ENCODE measurements around the gene GTF3C6. TPM values are rescaled to one million over a fixed set of nuclear protein-coding genes. Genes with fewer than 3 reads are reported as not detected.
"Not testable (repeated sequence)": the region's sequence is repeated elsewhere in the genome, so short reads cannot be mapped to it uniquely, and the experiment has no call there.

The GTF3C6 gene
- total RNA-seq, 2 experiments from 2014 or later, result 93.9 to 99.8 TPM

DNA sequence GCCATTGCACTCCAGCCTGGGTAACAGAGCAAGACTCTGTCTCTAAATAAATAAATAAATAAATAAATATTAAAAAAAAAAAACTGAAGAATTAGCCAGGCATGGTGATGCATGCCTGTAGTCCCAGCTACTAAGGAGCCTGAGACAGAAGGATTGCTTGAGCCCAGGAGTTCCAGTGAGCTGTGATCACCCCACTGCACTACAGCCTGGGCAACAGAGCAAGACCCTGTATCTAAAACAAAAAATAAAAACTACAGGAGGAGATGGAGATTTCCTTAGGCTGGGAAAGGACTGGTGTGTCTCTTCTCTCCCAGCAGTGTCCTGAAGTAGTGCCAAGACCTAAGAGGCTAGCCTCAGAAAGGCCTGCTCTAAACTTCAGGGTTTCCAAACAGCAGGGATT, 8.1 kb upstream of the GTF3C6 start:
- H3K27me3 Mint-ChIP-seq (ENCODE audit: low read depth), result peaks cover 8% of the 10 kb centered on the region
- H3K4me1 Mint-ChIP-seq (ENCODE audit: low read depth), result peaks cover 6% of the 10 kb centered on the region
- CTCF ChIA-PET, result interaction anchor here (1.1 to 6.2 kb wide), 6 partner anchors 9 to 422 kb away, joined by 3 to 50 read pairs (median 8); no protein-coding TSS in a partner anchor
- ATAC-seq (no peak), DNase-seq (no peak)
- no peaks in the 10 kb centered on the region for H3K9me3 Mint-ChIP-seq (ENCODE audit: insufficient read depth)
- no peak overlapping the region for H3K4me3 Mint-ChIP-seq
- no peaks in the 10 kb centered on the region for H3K36me3 Mint-ChIP-seq (ENCODE audit: low read depth)
- POLR2A ChIA-PET, result interaction anchor here (1.6 kb wide), 1 partner anchor 76 kb away, joined by 3 read pairs; no protein-coding TSS in a partner anchor
- H3K27ac Mint-ChIP-seq, result no peak overlapping the region

DNA sequence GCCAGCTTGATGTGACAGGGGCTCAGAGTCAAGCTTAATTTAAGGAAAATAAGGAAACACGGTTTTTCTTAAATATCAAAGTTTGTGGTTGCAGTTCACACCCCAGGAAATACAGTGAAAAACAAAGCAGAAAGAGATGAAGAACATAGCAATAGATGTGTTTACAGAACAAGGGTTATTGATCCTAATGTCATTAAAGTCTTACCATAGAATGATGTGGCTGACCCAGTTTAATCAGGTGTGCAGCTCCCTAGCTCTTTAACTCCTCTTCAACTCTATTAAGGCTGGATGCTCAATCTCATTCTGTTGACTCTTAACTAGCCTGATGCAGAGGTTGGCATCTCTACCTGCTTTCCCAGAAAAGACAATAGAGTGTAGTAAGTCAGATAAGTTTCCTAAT, 7.5 kb upstream of the GTF3C6 start:
- DNase-seq (no peak), ATAC-seq (no peak)
- Mint-ChIP-seq H3K4me1 (ENCODE audit: low read depth) (peaks cover 6% of the 10 kb centered on the region), H3K4me3 (no peak overlapping the region), H3K9me3 (ENCODE audit: insufficient read depth) (no peaks in the 10 kb centered on the region), H3K36me3 (ENCODE audit: low read depth) (no peaks in the 10 kb centered on the region), H3K27me3 (ENCODE audit: low read depth) (peaks cover 8% of the 10 kb centered on the region), H3K27ac (no peak overlapping the region)
- POLR2A ChIA-PET, result interaction anchor here (1.6 kb wide), 1 partner anchor 77 kb away, joined by 3 read pairs; no protein-coding TSS in a partner anchor
- CTCF ChIA-PET, result interaction anchor here (0.7 to 6.2 kb wide), 5 partner anchors 9 to 423 kb away, joined by 3 to 50 read pairs (median 12); no protein-coding TSS in a partner anchor

DNA sequence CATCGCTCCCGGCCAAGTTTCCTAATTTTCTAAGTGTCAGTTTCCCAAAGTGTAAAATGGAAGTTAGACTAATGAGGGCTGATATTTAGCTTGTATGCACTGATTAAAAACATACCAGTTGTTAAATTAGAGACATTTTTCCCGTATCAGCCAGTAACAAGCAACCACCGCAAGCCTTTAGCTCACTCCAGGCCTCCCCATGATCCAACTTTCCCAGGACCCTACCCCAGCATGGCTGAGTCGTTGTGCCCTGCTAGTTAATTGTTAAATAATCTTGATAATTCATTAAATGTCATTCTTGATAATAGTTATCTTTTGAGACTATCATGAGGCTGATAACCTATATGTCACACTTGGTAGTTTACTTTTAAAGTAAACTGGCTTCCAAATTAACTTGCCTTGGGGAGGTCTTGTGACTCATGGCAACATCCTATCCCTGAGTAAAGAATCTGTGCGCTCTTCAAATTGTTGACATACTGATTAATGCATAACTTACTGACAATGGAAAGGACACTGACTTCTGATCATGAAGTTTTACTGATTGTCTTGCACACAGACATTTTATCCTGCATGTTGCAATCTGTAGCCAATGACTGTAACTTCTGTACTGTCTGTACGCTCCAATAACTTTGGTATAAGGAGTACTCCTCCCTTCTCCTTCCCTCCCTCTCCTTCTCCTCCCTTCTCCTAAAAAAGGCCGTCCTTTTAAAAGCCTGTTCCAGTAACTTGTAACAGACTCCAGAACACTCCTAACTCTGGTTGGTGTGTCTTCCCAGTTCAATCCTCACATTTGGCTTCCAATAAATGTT, 6.3 kb upstream of the GTF3C6 start:
- no peaks in the 10 kb centered on the region for H3K9me3 Mint-ChIP-seq (ENCODE audit: insufficient read depth)
- ATAC-seq (no peak), DNase-seq (no peak)
- H3K4me3 Mint-ChIP-seq, result no peak overlapping the region
- H3K27ac Mint-ChIP-seq, result no peak overlapping the region
- peaks cover 8% of the 10 kb centered on the region for H3K27me3 Mint-ChIP-seq (ENCODE audit: low read depth)
- peaks cover 2% of the 10 kb centered on the region for H3K36me3 Mint-ChIP-seq (ENCODE audit: low read depth)
- CTCF ChIA-PET, result interaction anchor here (6.2 kb wide), 1 partner anchor 270 kb away, joined by 50 read pairs; no protein-coding TSS in a partner anchor
- H3K4me1 Mint-ChIP-seq (ENCODE audit: low read depth), result peaks cover 9% of the 10 kb centered on the region
- POLR2A ChIA-PET, result no interaction called here

DNA sequence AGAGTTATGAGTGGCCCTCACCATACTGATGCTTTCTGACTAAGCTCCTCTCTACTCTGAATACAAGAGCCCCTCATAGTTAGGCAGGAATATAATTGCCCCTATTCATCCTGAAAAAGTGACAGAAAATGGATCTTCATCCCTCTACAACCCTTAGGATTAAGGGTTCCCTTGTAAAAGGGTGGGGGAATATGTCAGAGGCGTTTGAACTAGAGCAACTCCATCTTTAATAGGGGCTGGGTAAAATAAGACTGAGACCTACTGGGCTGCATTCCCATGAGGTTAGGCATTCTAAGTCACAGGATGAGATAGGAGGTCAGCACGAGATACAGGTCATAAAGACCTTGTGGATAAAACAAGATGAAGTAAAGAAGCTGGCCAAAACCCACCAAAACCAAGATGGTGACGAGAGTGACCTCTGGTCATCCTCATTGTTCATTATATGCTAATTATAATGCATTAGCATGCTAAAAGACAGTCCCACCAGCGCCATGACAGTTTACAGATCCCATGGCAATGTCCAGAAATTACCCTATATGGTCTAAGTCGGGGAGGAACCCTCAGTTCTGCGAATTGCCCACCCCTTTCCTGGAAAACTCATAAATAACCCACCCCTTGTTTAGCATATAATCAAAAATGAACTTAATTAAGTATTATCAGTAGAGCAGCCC, 4.7 kb upstream of the GTF3C6 start:
- H3K27ac Mint-ChIP-seq, result no peak overlapping the region
- no peak overlapping the region for H3K4me3 Mint-ChIP-seq
- peaks cover 14% of the 10 kb centered on the region for H3K4me1 Mint-ChIP-seq (ENCODE audit: low read depth)
- H3K9me3 Mint-ChIP-seq (ENCODE audit: insufficient read depth), result no peaks in the 10 kb centered on the region
- H3K36me3 Mint-ChIP-seq (ENCODE audit: low read depth), result peaks cover 4% of the 10 kb centered on the region
- ChIA-PET POLR2A (no interaction called here), CTCF (interaction anchor here (2.1 to 6.2 kb wide), 2 partner anchors 271 to 425 kb away, joined by 4 to 50 read pairs; no protein-coding TSS in a partner anchor)
- DNase-seq (no peak), ATAC-seq (no peak)
- H3K27me3 Mint-ChIP-seq (ENCODE audit: low read depth), result peaks cover 8% of the 10 kb centered on the region

DNA sequence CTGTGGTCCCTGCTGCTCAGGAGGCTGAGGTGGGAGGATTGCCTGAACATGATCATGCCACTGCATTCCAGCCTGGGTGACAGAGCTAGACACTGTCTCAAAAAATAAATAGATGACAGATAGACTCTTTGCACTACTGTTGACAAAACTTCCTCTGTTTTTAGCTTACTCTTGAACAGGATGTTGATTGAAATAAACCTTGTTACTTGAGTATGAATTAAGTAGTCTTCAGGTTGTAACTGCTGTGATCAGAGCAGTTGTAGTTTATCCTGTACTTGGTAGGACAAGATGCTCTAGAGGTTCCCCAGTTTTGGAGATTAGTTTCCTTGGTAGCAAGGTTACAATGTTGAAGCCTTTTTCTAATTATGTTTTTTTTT, 1.5 kb downstream of the GTF3C6 start:
- Mint-ChIP-seq H3K27me3 (ENCODE audit: low read depth) (no peaks in the 10 kb centered on the region), H3K4me3 (peak overlapping the region; percentile 56), H3K9me3 (ENCODE audit: insufficient read depth) (no peaks in the 10 kb centered on the region), H3K27ac (peak overlapping the region; percentile 68), H3K36me3 (ENCODE audit: low read depth) (peaks cover 42% of the 10 kb centered on the region), H3K4me1 (ENCODE audit: low read depth) (peaks cover 18% of the 10 kb centered on the region)
- POLR2A ChIA-PET, result interaction anchor here (0.9 to 3.1 kb wide), 5 partner anchors 10 to 144 kb away, joined by 3 to 37 read pairs (median 7); partner anchors contain the start of genes AMD1, CDK19 and RPF2
- ATAC-seq (no peak), DNase-seq (no peak)
- CTCF ChIA-PET, result interaction anchor here (0.7 to 1.7 kb wide), 7 partner anchors 10 to 278 kb away, joined by 3 to 6 read pairs (median 3); partner anchors contain the start of gene CDK19

DNA sequence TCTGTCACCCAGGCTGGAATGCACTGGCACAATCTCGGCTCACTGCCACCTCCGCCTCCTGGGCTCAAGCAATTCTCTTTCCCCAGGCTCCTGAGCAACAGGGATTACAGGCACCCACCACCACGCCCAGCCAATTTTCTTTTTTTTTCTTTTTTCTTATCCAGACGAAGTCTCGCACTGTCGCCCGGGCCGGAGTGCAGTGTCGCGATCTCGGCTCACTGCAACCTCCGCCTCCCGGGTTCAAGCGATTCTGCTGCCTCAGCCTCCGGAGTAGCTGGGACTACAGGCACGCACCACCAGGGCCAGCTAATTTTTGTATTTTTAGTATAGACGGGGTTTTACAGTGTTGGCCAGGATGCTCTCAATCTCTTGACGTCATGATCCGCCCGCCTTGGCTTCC, 4.1 kb downstream of the GTF3C6 start:
- H3K4me1 Mint-ChIP-seq (ENCODE audit: low read depth), result peaks cover 15% of the 10 kb centered on the region
- H3K27me3 Mint-ChIP-seq (ENCODE audit: low read depth); H3K4me3 Mint-ChIP-seq; H3K27ac Mint-ChIP-seq; CTCF ChIA-PET; H3K9me3 Mint-ChIP-seq (ENCODE audit: insufficient read depth); DNase-seq; POLR2A ChIA-PET; ATAC-seq: not testable (repeated sequence)
- H3K36me3 Mint-ChIP-seq (ENCODE audit: low read depth), result peaks cover 61% of the 10 kb centered on the region

DNA sequence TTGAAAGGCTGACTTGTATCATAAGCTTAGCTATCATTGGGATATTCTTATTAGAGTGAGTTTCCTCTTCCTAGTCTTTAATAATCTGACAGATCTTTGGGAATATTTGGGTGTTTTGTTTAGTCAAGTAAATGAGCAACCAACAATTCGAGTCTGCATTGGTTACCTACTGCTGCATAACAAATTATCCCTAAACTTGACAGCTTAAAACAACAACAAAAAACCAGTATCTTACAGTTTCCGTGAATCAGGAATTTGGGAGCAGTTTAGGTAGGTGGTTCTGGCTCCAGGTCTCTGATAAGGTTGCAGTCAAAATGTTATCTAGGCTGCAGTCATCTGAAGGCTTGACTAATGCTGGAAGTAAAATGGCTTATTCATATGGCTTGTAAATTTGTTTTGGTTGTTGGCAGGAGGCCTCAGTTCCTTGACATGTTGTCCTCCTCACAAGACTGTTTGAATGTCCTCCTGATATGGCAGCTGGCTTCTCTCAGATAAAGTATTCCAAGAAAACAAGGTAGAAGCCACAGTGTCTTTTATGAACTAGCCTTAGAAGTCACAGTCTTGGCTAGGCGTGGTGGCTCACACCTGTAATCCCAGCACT, 7.2 kb downstream of the GTF3C6 start:
- H3K27me3 Mint-ChIP-seq (ENCODE audit: low read depth), result no peaks in the 10 kb centered on the region
- CTCF ChIA-PET, result no interaction called here
- no peaks in the 10 kb centered on the region for H3K9me3 Mint-ChIP-seq (ENCODE audit: insufficient read depth)
- POLR2A ChIA-PET, result no interaction called here
- no peak overlapping the region for H3K27ac Mint-ChIP-seq
- peaks cover 61% of the 10 kb centered on the region for H3K36me3 Mint-ChIP-seq (ENCODE audit: low read depth)
- no peak for DNase-seq
- H3K4me1 Mint-ChIP-seq (ENCODE audit: low read depth), result peaks cover 2% of the 10 kb centered on the region
- no peak for ATAC-seq
- no peak overlapping the region for H3K4me3 Mint-ChIP-seq

DNA sequence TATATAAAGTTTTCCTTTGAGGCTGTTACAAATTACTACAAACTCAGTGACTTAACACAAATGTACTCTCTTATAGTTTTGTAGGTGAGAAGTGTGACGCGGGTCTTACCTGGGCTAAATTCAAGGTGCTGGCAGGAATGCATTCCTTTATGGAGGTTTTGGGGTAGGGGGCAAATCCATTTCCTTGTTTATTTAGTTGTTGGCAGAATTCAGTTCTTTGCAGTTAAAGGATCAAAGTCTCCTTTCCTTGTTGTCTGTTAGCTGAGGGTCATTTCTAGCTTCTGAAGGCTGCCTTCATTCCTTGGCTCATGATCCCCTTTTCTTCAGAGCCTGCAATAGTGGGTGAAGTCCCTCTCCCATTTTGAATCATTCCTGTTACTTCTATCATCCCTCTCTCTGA, 10.2 kb downstream of the GTF3C6 start:
- H3K4me3 Mint-ChIP-seq; CTCF ChIA-PET; H3K27ac Mint-ChIP-seq; DNase-seq; POLR2A ChIA-PET; H3K4me1 Mint-ChIP-seq (ENCODE audit: low read depth); H3K9me3 Mint-ChIP-seq (ENCODE audit: insufficient read depth); ATAC-seq; H3K27me3 Mint-ChIP-seq (ENCODE audit: low read depth): not testable (repeated sequence)
- H3K36me3 Mint-ChIP-seq (ENCODE audit: low read depth), result peaks cover 36% of the 10 kb centered on the region

DNA sequence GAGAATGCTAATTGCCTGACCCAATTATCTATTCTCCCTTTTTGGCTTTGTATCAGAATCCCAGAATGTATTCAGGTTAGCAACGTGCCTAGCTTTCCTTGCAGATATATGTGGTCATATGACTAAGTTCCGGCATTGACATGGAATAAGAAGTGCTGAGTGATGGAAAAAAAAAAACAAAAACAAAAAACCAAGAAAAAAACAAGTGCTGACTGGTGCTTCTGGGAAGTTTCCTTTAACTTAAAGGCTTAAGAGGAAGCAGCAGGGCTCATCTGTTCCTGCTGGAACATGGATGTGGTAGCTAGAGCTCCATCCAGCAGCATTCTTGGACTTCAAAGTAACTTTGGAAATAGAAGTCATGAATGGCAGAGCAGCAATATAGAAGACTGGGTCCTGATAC, 13.0 kb downstream of the GTF3C6 start:
- Mint-ChIP-seq H3K4me1 (ENCODE audit: low read depth) (no peaks in the 10 kb centered on the region), H3K27me3 (ENCODE audit: low read depth) (no peaks in the 10 kb centered on the region), H3K36me3 (ENCODE audit: low read depth) (peaks cover 18% of the 10 kb centered on the region), H3K27ac (no peak overlapping the region), H3K4me3 (no peak overlapping the region), H3K9me3 (ENCODE audit: insufficient read depth) (no peaks in the 10 kb centered on the region)
- CTCF ChIA-PET, result interaction anchor here (1.1 to 1.3 kb wide), 2 partner anchors 11 to 289 kb away, joined by 3 read pairs; no protein-coding TSS in a partner anchor
- no peak for ATAC-seq
- POLR2A ChIA-PET, result interaction anchor here (1.2 to 2.5 kb wide), 2 partner anchors 11 to 13 kb away, joined by 5 to 8 read pairs; partner anchors contain the start of genes GTF3C6 and RPF2
- no peak for DNase-seq

DNA sequence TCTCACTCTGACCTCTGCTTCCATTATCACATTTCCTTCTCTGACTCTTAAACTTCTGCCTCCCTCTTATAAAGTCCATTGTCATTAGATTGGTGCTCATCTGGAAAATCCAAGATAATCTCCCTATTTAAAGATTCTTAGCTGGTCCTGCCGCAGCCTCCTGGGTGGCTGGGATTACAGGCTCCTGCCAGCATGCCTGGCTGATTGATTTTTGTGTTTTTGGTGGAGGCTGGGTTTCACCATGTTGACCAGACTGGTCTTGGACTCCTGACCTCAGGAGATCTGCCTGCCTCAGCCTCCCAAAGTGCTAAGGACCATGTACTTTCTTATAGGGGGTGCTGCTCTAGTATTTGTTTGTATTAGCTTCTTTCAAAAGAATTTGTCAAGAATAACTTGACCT, 18.1 kb downstream of the GTF3C6 start:
- no peaks in the 10 kb centered on the region for H3K27me3 Mint-ChIP-seq (ENCODE audit: low read depth)
- ChIA-PET POLR2A (no interaction called here), CTCF (interaction anchor here (0.7 kb wide), 1 partner anchor 438 kb away, joined by 3 read pairs; no protein-coding TSS in a partner anchor)
- peaks cover 14% of the 10 kb centered on the region for H3K4me1 Mint-ChIP-seq (ENCODE audit: low read depth)
- ATAC-seq (no peak), DNase-seq (no peak)
- H3K9me3 Mint-ChIP-seq (ENCODE audit: insufficient read depth), result no peaks in the 10 kb centered on the region
- no peak overlapping the region for H3K4me3 Mint-ChIP-seq
- H3K36me3 Mint-ChIP-seq (ENCODE audit: low read depth), result peaks cover 20% of the 10 kb centered on the region
- no peak overlapping the region for H3K27ac Mint-ChIP-seq

DNA sequence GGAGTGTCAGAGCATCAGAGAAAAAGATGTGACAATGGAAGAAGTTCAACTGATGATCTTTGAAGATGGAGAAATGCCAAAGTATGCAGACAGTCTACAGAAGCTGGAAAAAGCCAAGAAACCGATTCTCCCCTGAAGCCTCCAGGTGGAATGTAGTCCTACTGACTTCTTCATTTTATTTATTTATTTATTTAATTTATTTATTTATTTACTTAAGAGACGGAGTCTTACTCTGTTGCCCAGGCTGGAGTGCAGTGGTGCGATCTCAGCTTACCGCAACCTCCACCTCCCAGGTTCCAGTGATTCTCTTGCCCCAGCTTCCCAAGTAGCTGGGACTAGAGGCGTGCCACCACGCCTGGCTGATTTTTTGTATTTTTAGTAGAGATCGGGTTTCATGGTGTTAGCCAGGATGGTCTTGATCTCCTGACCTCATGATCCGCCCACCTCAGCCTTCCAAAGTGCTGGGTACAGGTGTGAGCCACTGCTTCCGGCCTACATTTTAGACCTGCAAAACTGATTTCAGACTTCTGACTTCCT, 21.1 kb downstream of the GTF3C6 start:
- no peak for ATAC-seq
- CTCF ChIA-PET, result no interaction called here
- Mint-ChIP-seq H3K27ac (no peak overlapping the region), H3K9me3 (ENCODE audit: insufficient read depth) (no peaks in the 10 kb centered on the region), H3K4me3 (no peak overlapping the region), H3K4me1 (ENCODE audit: low read depth) (peaks cover 31% of the 10 kb centered on the region), H3K36me3 (ENCODE audit: low read depth) (peaks cover 22% of the 10 kb centered on the region), H3K27me3 (ENCODE audit: low read depth) (no peaks in the 10 kb centered on the region)
- POLR2A ChIA-PET, result no interaction called here
- DNase-seq, result no peak
